HG03469 (cell line): ENCODE results near the gene KANK2.
"Not testable (repeated sequence)": the region's sequence is repeated elsewhere in the genome, so short reads cannot be mapped to it uniquely, and the experiment has no call there.

ENCODE experiments used
- ATAC-seq: cut with Tn5 transposase; IDR thresholded peaks from one replicate; pipeline ENCODE4 v1.9.1; 2021; ENCODE audit warnings: mild to moderate bottlenecking, moderate library complexity, moderate number of reproducible peaks; ENCODE audit not compliant: unreplicated experiment

KANK2 gene

DNA sequence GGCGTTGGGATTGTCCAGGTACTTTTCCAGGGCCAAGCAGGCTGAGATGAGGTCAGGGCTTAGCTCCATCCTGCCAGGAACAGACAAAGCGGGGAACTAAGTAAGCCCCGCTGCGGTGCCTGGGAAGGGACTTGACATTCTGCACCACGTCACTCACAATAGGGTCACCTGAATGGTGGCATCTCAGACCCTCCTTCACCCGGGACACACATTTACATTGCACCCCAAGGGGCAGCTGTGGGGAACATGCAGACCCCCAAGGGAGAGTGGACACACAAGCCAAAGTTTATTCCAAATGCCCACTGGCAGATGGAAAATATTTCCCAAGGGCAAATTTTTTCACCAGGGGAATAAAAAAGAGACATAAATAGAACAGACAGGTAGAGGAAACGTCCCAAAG is 21.4 kb downstream of the KANK2 start:
- no peak for ATAC-seq

DNA sequence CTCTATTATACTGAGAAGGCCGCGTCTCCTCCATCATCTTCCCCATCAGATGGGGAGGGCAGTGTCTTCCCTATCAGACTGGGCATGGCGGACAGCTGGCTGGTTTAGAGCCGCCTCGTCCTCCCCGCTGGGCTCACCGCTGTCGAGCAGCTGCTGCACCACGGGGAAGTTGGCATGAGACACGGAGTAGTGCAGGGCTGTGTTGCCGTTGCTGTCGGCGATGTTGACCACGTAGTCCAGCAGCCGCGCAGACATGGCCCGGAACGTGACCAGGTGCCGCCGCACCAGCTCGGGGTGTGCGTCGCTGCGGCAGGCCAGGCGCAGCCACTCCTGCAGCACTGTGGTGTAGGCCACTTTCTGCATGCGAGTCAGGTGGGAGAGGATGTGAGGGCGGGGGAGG is 23.0 kb downstream of the KANK2 start:
- no peak for ATAC-seq

DNA sequence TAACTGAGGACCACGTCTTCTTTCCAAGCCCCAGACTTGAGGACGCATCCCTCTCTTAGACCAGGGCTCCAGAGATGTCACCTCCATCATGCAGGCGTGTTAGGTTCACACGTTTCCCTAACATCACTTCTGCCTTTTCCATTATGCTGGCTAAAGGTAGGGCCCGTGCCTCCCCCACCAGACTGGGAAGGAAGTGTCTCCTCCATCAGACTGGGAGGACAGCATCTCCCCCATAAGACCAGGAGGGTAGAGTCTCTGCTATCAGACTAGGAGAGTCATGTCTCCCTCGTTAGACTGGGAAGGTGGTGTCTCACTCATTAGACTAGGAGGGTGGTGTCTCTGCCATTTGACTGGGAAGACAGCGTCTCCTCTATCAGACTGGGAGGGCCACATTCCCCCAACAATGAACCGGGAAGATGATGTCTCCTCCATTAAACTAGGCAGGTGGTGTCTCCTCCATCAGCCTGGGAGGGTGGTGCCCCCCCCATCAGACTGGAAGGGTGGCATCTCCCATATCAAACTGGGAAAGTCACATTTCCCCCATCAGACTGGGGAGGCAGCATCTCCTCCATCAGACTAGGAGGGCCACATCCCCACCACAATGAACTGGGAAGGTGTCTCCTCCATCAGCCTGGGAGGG is 23.7 kb downstream of the KANK2 start:
- ATAC-seq, result no peak

DNA sequence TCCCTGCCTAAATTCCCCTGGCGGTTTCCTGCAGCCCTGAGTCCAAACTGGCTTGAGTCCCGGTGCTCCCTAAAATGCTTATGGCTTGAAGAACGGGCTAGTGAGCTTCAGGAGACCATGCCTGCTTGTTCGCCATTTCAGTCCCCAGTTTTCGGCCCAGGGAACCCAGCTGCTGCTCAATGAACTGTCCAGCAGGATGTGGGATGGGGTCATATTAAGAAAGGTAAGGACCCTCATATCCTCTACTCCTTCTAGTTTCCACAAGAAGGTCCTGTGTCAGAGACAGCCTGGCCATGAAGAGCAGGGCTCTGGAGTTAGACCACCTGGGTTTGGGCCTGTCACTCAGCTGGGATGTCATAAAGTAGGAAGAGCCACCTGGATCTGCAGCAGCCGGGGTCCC is 24.8 kb downstream of the KANK2 start:
- no peak for ATAC-seq

DNA sequence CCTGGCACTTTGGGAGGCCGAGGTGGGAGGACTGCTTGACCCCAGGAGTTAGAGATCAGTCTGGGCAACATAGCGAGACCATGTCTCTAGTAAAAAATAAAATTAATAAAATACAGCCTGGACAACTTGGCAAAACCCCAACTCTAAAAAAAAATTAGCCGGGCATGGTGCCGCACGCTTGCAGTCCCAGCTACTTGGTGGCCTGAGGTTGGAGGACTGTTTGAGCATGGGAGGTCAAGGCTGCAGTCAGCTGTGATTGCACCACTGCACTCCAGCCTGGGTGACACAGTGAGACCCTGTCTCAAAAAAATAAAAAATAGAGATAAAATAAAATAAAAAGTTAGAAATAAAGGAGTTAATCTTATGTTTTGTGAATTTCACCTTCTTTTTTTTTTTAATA is 26.2 kb downstream of the KANK2 start:
- no peak for ATAC-seq

DNA sequence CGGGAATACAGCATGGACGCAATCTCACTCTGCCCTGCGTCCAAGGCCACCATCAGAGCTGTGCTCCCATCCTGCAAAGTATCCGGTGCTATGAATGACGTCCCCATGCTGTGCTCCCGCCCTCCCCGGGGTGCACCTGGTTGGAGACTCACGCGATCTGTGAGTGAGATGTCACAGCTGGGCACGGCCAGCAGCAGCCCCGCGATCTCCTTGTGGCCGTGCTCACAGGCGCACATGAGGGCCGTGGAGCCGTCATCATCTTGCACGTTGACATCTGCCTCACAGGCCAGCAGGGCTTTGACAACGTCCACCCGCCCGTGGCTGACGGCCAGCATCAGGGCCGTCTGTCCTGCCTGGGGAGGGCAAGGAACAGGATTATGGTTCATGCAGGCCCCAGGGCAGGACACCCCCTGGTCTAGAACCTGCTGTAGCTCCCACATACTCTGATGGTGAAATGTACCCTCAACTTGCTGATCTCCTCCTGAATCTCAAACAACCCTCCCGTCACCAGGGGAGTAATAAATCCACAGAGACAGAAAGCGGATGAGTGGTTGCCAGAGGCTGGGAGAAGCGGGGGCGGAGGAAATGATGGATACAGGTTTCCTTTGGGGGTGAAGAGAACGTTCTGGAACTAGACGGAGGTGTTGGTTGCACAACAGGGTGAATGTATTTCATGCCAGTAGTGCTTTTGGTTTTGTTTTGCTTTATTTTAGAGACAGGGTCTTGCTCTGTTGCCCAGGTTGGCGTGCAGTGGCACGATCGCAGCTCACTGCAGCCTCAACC is 27.3 kb downstream of the KANK2 start:
- ATAC-seq, result no peak

DNA sequence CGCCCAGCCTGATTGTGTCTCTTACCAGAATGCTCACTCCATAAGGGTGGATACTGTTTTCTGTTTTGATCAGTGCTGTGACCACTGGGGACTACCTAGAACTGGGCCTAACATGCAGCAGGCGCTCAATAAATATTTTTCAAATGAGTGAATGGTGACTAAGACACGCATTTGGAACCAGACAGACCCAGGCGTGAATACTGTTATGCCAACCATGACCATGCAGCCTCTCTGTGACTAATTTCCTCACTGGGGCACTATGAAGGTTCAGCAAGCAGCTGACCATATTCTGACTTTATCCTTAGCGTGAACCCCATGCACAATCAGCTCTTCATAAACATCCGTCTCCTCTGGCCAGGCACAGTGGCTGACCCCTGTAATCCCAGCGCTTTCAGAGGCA is 28.8 kb downstream of the KANK2 start:
- ATAC-seq, result no peak

DNA sequence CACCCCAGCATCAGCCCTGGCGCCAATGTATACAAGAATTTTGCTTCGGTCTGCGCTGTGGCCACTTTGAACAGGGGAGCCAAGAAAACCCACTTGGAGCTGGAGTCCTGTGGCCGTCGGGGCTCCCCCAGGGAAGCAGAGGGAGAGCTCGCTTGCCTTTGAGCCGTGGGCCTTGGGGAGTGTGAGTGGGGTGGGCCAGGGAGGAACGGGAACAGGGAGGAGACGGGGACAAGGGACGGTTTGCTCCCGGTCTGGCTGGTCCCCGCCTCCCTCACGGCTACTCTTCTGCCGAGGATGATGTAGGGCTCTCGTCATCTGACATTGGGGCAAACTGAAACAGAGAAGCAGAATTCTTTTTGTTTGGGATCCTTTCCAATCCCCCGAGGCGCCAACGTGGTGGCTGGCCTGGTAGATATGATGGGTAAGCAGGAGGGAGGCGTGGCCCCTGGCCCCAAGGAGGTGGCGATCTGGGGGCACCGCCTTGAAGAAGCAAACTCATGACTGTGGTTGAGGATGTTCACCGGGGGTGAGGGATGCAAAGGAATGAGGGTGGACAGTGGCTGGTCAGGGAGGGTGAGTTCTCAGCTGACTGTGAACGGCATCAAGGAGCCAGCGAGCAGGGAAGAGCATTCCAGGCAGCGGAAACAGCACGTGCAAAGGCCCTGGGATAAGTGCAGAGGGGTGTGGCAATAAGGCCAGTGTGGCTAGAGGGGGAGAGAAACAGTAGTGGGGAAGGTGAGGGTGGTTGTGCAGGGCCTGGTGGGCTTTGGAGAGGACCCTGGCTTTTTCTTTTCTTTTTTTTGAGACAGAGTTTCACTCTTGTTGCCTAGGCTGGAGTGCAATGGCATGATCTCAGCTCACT is 30.8 kb downstream of the KANK2 start:
- no peak for ATAC-seq

DNA sequence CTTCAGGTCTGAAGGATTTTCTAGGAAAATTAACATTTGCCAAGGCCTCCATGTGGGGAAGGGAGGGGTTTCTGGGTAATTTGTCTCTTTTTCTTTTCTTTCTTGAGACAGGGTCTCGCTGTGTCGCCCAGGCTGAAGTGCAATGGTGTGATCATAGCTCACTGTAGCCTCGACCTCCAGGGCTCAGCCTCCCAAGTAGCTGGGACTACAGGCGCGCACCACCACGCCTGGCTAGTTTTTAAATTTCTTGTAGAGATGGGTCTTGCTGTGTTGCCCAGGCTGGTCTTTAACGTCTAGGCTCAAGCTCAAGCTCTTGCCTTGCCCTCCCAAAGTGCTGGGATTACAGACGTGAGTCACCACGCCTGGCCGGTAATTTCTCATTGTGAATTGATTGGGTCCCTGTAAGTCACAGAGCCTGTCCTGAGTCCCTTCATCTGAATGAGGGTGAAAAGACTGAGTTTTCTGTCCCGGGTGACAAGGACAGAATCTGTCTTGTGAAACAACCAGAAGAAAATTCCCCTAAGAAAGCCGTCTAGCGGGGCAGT is 31.8 kb downstream of the KANK2 start:
- ATAC-seq, result no peak

DNA sequence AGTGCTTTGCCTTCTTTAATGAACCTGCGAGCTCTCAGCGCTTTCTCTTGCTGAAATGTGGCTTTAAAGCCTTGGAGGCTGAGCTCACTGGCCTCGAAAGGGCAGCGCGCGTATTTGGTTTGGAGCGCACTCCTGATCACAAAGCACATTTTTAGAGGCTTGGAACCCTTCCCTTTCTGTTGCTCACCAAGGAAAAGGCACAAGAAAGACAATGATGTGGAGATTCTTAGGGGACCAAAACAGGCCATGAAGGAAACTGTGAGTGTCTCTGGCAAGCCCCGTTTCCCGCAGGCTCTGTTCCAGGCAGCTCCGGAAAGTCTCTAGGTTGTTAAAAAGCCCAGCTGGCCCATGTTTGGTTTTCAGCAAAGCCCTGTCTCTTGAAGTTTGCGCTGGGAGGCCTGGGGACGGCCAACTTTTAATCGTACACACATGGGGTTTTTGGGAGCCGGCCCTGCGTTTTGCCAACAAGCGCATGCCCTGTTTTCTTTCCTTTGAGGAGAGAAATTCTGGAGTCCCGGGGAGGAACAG is 32.4 kb downstream of the KANK2 start:
- ATAC-seq, result no peak

DNA sequence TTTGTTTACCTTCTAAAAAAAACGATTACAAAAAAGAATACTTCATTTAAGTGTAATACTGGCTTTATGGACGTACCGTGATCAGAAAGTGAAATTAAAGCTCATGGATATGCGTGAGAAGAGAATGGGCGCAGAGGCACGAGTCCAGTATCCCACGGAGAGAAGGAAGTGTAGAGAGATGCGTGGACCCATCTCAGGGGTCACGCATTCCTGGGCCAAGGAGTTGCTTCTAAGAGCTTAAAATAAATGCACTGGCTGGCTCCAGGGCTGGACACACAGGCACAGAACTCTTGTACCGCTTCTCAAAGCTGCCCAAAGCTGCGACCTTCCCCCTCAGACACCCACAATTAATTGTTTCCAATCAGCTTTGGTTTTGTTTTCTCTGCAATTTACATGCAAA is 33.0 kb downstream of the KANK2 start:
- ATAC-seq, result no peak

DNA sequence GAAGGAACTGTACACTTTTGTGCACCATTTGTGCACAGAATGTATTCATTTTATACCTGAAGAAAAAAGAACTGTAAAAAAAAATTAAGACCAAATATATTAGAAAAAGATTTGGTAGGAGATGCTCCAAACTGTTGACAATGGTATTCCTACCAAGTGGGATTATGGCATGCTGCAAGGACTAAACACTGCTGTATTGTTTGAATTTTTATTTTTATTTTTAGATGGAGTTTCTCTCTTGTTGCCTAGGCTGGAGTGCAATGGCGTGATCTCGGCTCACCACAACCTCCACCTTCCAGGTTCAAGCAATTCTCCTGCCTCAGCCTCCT is 36.9 kb downstream of the KANK2 start:
- ATAC-seq, result not testable (repeated sequence)

DNA sequence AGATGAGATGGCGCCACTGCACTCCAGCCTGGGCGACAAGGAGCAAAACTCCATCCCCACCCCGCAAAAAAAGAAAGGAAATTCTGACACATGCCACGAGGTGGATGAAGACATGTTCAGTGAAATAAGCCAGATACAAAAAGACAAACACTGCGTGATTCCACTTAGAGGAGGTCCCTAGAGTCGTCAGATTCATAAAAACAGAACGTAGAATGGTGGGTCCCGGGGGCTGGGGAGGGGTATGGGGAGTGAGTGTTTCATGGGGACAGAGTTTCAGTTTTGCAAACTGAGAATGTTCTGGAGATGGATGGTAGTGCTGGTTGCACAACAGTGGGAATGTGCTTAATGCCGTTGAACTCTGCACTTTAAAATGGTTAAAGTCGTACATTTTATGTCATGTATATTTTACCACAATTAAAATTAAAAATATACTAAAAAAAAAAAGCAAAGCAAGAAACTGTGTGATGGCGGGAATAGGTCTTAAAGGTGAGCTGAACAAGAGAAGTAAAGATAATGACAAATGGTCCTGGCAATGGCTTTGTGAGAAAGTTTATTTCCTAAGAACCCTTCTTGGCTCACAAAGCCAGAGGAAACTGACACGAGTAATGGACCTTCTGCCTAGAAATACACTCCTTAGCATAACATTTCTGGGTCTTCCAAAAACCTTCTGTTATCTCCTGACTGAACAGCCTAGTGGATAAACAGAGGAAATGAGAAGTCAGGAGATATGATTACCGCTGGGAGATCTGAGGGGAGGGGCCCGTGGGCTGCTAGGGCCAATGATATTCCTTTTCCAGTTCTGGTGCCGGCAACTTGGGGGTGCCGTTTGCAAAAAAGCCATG is 37.5 kb downstream of the KANK2 start:
- ATAC-seq, result no peak

DNA sequence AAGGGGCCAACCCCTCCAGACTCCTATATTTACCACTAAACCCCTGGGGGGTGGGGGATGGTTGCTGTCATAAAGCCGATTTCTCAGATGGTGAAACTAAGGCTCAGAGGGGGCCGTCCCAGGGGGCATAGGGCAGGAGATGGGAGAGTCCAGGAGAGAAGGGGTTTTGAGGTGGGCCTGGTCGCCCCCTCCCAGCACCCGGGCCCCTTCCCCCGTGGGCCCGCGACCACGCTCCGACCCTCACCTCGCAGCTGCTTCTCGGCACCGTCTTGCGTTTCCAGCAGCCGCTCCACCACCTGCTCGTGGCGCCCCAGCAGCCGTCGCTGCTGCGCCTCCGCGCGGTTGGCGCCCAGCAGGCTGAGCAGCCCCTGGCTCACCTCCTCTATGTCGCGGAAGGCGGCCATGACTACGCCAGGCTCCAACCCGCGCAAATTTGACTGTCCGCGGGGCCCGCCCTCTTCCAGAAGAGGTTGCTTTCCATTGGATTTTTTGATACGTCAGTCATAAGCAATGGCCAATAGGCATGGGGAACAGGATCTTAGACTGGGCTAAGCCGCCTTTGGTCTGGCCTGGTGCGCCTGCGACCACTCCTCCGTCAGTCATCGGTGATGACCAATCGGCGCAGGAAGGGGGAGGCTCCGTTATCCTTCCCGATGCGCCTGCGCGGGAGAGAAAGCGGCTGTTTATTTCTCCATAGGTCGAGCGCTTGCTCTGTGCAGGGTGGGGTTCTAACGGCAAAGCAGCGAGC is 41.8 kb downstream of the KANK2 start, which contains the start of gene SPC24:
Gene SPC24, minus strand, starts transcription at position 410 of the 748 bp plus-strand sequence. Its CDS starts 6 bp downstream, at position 404.
- peak; percentile 88 for ATAC-seq

DNA sequence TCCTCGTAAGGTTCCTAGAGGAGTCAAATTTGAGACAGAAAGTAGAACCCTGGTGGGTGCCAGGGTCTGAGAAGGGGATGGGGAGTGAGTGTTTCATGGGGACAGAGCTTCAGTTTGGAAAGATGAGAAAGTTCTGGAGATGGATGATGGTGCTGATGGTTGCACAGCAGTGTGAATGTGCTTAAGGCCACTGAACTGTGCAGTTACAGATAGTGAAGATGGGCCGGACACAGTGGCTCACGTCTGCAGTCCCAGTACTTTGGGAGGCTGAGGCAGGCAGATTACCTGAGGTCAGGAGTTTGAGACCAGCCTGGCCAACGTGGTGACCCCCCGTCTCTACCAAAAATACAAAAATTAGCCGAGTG is 42.7 kb downstream of the KANK2 start:
- ATAC-seq, result no peak

DNA sequence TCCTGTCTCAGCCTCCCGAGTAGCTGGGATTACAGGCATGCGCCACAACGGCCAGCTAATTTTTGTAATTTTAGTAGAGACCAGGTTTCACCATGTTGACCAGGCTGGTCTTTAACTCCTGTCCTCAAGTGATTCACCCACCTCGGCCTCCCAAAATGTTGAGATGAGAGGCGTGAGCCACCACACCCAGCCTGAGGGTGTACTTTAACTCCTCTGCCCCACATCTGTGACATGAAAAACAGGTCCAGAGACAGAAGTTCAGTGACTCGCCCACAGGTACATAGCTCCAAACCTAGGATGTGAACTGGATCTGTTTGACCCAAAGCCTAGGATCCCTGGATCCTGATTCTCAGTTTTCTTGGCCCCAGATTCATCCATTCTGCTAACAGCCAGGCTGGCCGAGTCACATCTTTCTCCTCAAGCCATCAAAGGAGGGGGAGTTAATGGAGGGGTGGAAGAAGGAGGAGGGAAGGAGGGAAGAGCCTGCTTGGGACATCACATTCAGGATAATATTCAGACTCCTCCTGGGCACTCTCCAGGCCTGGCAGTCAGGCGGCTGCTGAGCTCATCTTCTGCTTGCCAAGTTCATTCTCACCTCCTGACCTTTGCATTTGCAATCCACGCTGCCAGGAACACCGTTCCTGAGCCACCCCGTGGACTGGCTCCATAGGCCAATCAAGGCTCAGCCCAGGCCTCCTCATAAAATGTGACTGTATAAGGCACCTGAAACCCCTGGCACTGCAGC is 44.9 kb downstream of the KANK2 start:
- no peak for ATAC-seq

DNA sequence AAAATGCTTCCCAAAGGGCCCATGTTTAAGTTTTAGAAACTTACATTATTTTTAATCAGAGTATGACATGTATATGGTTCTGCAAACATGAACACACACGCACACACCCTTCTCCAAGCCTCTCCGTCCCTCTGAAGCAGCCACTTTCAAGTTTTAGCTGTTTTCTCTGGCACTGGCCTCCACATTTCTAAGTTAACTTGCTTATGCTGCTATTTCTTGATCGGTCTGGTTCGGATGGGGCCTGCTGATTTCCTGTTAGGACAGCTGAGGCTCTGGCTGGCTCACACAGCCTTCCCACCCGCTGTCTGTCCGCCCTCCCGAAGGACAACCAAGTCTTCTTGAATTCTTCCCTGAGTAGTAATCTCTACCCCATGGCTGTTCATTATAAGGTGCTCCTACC is 46.2 kb downstream of the KANK2 start:
- ATAC-seq, result no peak

DNA sequence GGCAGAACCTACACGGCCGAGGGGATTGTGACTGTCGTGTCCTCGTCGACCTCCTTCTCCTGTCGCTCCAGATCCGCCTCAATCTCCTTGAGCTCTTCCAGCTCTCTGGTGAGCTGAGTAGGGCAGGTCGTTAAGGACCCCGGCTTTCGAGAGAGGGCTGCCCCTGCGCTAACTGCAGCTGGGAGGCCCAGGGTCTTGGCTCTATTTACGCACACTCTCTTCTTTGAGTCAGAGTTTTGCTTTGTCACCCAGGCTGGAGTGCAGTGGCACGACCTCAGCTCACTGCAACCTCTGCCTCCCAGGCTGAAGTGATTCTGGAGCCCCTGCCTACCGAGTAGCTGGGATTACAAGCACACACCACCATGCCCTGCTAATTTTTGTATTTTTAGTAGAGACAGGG is 49.3 kb downstream of the KANK2 start:
- no peak for ATAC-seq

DNA sequence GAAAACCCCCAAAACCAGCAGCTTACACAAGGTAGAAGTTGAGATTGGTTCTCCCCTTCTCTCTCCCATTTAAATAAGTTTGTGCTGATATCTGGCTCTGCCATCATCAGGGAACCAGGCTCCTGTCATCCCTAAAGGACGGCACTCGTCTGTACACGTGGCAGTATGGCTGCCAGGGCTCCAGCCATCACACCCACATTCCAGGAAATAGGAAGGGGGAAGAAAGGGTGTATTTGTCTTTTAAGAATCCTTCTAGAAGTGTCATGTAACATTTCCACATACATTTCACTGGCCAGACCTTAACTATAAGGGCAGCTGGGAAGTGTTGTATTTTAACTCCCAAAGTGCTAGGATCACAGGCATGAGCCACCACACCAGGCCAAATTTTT is 51.8 kb downstream of the KANK2 start:
- no peak for ATAC-seq
